IMR-90 (cell line): ENCODE results near the gene GKN2. TPM values are rescaled to one million over a fixed set of nuclear protein-coding genes. Genes with fewer than 3 reads are reported as not detected.

Experiments used
- ATAC-seq: fragments of 200-7000 bp; cut with Tn5 transposase; 2 replicates; pipeline ENCODE4 v1.9.1; 2020; ENCODE audit warnings: low read depth, mild to moderate bottlenecking, moderate library complexity
- BruUV-seq: library from RNA; stranded (reverse); fragments of 400-500 nt; replicated peaks from 2 replicates; lab custom pipeline; 2021; lab: Mats Ljungman, UMichigan
- CTCF ChIA-PET: fragments of 300-600 bp; formaldehyde crosslinking; extraction: SDS; loops from one replicate; lab custom pipeline; 2021; ENCODE audit warnings: antibody characterized with exemption; lab: Yijun Ruan, JAX
- POLR2A ChIA-PET: fragments of 300-600 bp; sonication (Branson Sonifier 250); formaldehyde crosslinking; loops from one replicate; lab custom pipeline; 2022; ENCODE audit warnings: antibody characterized with exemption; ENCODE audit not compliant: unreplicated experiment; lab: Charles Lee
- DNase-seq: peaks from one replicate; pipeline ENCODE4 v3.0.0; 2013
- H2AFZ ChIP-seq: replicated peaks from 2 replicates; pipeline ENCODE3; 2013; ENCODE audit warnings: low read length, mild to moderate bottlenecking; ENCODE audit not compliant: poor library complexity
- H2AK5ac ChIP-seq: 2 replicates; pipeline ENCODE4 v1.6.1; 2013; ENCODE audit warnings: low read depth, low read length, inconsistent platforms
- H2AK9ac ChIP-seq: replicated peaks from 2 replicates; pipeline ENCODE3; 2013; ENCODE audit warnings: mild to moderate bottlenecking, low read depth, low read length, moderate library complexity; ENCODE audit not compliant: poor library complexity
- H2BK120ac ChIP-seq: 2 replicates; pipeline ENCODE4 v1.6.1; 2013; ENCODE audit warnings: low read depth, low read length, inconsistent platforms
- H2BK15ac ChIP-seq: 3 replicates; pipeline ENCODE4 v1.6.1; 2013; ENCODE audit warnings: low read depth, low read length, inconsistent platforms
- H2BK20ac ChIP-seq: 2 replicates; pipeline ENCODE4 v1.6.1; 2013; ENCODE audit warnings: low read depth, mild to moderate bottlenecking, inconsistent platforms, low read length, moderate library complexity
- H2BK5ac ChIP-seq: 2 replicates; pipeline ENCODE4 v1.6.1; 2013; ENCODE audit warnings: mild to moderate bottlenecking, low read depth, low read length, inconsistent platforms; ENCODE audit not compliant: poor library complexity, severe bottlenecking
- H3K14ac ChIP-seq: replicated peaks from 2 replicates; pipeline ENCODE4 v1.6.1; 2013; ENCODE audit warnings: low read depth, low read length, inconsistent platforms
- H3K18ac ChIP-seq: 2 replicates; pipeline ENCODE4 v1.6.1; 2013; ENCODE audit warnings: low read depth, low read length, control low read depth
- H3K23ac ChIP-seq: 2 replicates; pipeline ENCODE4 v1.6.1; 2013; ENCODE audit warnings: low read depth, low read length, inconsistent platforms
- H3K27ac ChIP-seq: 2 replicates; pipeline ENCODE4 v1.5.1; 2013; ENCODE audit warnings: mild to moderate bottlenecking, control low read depth, low read length; ENCODE audit not compliant: insufficient read depth
- H3K27me3 ChIP-seq: 2 replicates; pipeline ENCODE4 v1.6.1; 2013; ENCODE audit warnings: low read length; ENCODE audit not compliant: control insufficient read depth, insufficient read depth
- H3K36me3 ChIP-seq: 2 replicates; pipeline ENCODE4 v1.6.1; 2013; ENCODE audit warnings: low read length, mixed read lengths; ENCODE audit not compliant: control insufficient read depth, insufficient read depth
- H3K4ac ChIP-seq: 2 replicates; pipeline ENCODE4 v1.6.1; 2013; ENCODE audit warnings: low read depth, low read length, inconsistent platforms
- H3K4me1 ChIP-seq: 2 replicates; pipeline ENCODE4 v1.6.1; 2013; ENCODE audit warnings: low read length, mixed read lengths; ENCODE audit not compliant: control insufficient read depth, insufficient read depth
- H3K4me2 ChIP-seq: 2 replicates; pipeline ENCODE4 v1.6.1; 2013; ENCODE audit warnings: low read depth, mild to moderate bottlenecking, control low read depth, low read length, moderate library complexity
- H3K4me3 ChIP-seq: 2 replicates; pipeline ENCODE4 v1.5.1; 2013; ENCODE audit warnings: low read depth, mild to moderate bottlenecking, control low read depth, low read length, moderate library complexity; ENCODE audit not compliant: insufficient read depth
- H3K56ac ChIP-seq: 2 replicates; pipeline ENCODE4 v1.6.1; 2013; ENCODE audit warnings: low read length, inconsistent platforms; ENCODE audit not compliant: insufficient read depth; ENCODE audit errors: extremely low read depth
- H3K79me1 ChIP-seq, 2 experiments: 2 replicates each; pipeline ENCODE4 v1.6.1; 2013; ENCODE audit warnings: low read length in 2 of 2, inconsistent platforms in 1 of 2, low read depth in 1 of 2
- H3K9ac ChIP-seq: 2 replicates; pipeline ENCODE4 v1.6.1; 2013; ENCODE audit warnings: low read depth, low read length, control low read depth
- H3K9me1 ChIP-seq: 2 replicates; pipeline ENCODE4 v1.6.1; 2013; ENCODE audit warnings: low read length, inconsistent platforms; ENCODE audit not compliant: insufficient read depth
- H3K9me3 ChIP-seq: 2 replicates; pipeline ENCODE4 v1.6.1; 2013; ENCODE audit warnings: low read length; ENCODE audit not compliant: control insufficient read depth, insufficient read depth
- H4K20me1 ChIP-seq: 2 replicates; pipeline ENCODE4 v1.6.1; 2013; ENCODE audit warnings: low read length, inconsistent platforms; ENCODE audit not compliant: insufficient read depth
- H4K5ac ChIP-seq: 2 replicates; pipeline ENCODE4 v1.6.1; 2013; ENCODE audit warnings: mild to moderate bottlenecking, low read depth, low read length, control low read depth
- H4K8ac ChIP-seq, 2 experiments: 2 replicates each; pipeline ENCODE4 v1.6.1; 2013; ENCODE audit warnings: low read depth in 2 of 2, low read length in 2 of 2, control low read depth in 1 of 2, inconsistent platforms in 1 of 2
- H4K91ac ChIP-seq: 2 replicates; pipeline ENCODE4 v1.6.1; 2013; ENCODE audit warnings: low read depth, low read length, inconsistent platforms; ENCODE audit not compliant: insufficient read depth
- MAFK ChIP-seq: IDR thresholded peaks from 2 replicates; pipeline ENCODE4 v1.6.1; 2012; ENCODE audit warnings: low read depth, low read length, improper control_type of control experiment
- MAZ ChIP-seq: IDR thresholded peaks from 2 replicates; pipeline ENCODE4 v1.6.1; 2012; ENCODE audit warnings: low read depth, mild to moderate bottlenecking, low read length, improper control_type of control experiment, moderate library complexity, borderline replicate concordance
- NFE2L2 ChIP-seq: fragments of 150-350 bp; IDR thresholded peaks from 2 replicates; pipeline ENCODE4 v1.6.1; 2016; ENCODE audit warnings: low read depth, mild to moderate bottlenecking, low read length
- dilution Hi-C: fragments of 300-500 bp; cut with HindIII; formaldehyde crosslinking; loops from one replicate; pipeline ENCODE4 v1.14.3; 2018; ENCODE audit warnings: low sequenced_read_pairs; ENCODE audit not compliant: unreplicated experiment
- in situ Hi-C: fragments of 300-500 bp; cut with MboI; formaldehyde crosslinking; loops from 3 replicates; pipeline ENCODE4 v1.14.3; 2019; ENCODE audit warnings: low sequenced_read_pairs, inconsistent platforms, mixed read lengths
- intact Hi-C: fragments of 100-400 bp; cut with micrococcal nuclease; formaldehyde crosslinking; loops from 2 replicates; pipeline ENCODE4 v1.10.0; 2022
- polyA plus RNA-seq, 3 experiments: library from polyadenylated mRNA; depleted of rRNA; stranded (reverse); fragments of >200 nt; gene quantifications; 2 replicates each; pipeline ENCODE4 v1.2.3, GENCODE V29; 2012; ENCODE audit warnings: low replicate concordance in 1 of 3
- total RNA-seq: library from RNA; depleted of rRNA; stranded (reverse); fragments of >200 nt; gene quantifications from 2 replicates; pipeline ENCODE4 v1.2.3, GENCODE V29; 2012

Gene GKN2
- total and polyA plus RNA-seq, 2 of the 4 experiments (the other 2 are of a cell fraction), result not detected

DNA sequence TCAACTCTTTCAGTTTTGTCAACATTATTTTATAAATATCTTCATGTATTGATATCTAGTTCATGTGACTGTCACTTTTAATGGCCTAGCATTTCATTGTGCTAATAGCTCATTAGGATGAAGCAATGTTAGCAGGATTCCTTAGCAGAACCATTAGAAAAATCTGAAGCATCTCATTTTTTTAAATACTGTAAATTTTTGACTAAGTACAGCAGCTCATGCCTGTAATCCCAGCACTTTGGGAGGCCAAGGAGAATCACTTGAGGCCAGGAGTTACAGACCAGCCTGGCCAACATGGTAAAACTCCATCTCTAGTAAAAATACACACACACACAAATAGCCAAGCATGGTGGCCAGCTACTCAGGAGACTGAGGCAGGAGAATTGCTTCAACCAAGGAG lies 44.7 kb upstream of the GKN2 start:
- Histone ChIP-seq H2BK20ac (no peak overlapping the region), H2BK5ac (peak overlapping the region; percentile 82), H3K27ac (peak overlapping the region; percentile 62; the same call in 1 of the 2 replicates), H3K23ac (no peak overlapping the region), H3K14ac (no peak overlapping the region), H3K4me3 (no peak overlapping the region), H3K56ac (no peak overlapping the region), H2BK120ac (no peak overlapping the region; the same call in 1 of the 2 replicates), H3K9me1 (no peaks in the 10 kb centered on the region), H2AFZ (no peak overlapping the region), H2AK9ac (no peak overlapping the region), H4K91ac (no peak overlapping the region), H4K20me1 (no peaks in the 10 kb centered on the region), H4K8ac (peak overlapping the region in 1 of 2 experiments; percentile 59; a peak in 1 of 4 replicates), H3K36me3 (no peaks in the 10 kb centered on the region), H4K5ac (no peak overlapping the region), H3K79me1 (no peaks in the 10 kb centered on the region), H2AK5ac (peak overlapping the region; percentile 78; the same call in 1 of the 2 replicates), H3K4me2 (no peak overlapping the region), H3K9me3 (peaks cover 4% of the 10 kb centered on the region), H2BK15ac (0 out of 3 replicates have a peak overlapping the region, but pooled peaks have one; percentile 74), H3K4me1 (peaks cover 15% of the 10 kb centered on the region), H3K9ac (no peak overlapping the region), H3K18ac (no peak overlapping the region), H3K27me3 (no peaks in the 10 kb centered on the region), H3K4ac (0 out of 2 replicates have a peak overlapping the region, but pooled peaks have one; percentile 46)
- ChIA-PET POLR2A (no interaction called here), CTCF (no interaction called here)
- peak; percentile 63 for ATAC-seq
- TF ChIP-seq MAZ (no peak), NFE2L2 (no peak), MAFK (no peak)
- intact Hi-C loops, result no loop called here
- no peak for DNase-seq
- no TSS peak for BruUV-seq
- dilution Hi-C loops, result no loop called here
- in situ Hi-C loops, result no loop called here
